PC-9 (cell line): ENCODE data around the gene THADA.

ENCODE experiments used
- EZH2 ChIP-seq: fragments of 200-600 bp; sonication (generic); IDR thresholded peaks from 2 replicates; pipeline ENCODE4 v1.8.0; 2017; ENCODE audit warnings: antibody characterized with exemption, low read depth
- TF ChIP-seq, protein P1 (sequence below): fragments of 200-600 bp; sonication (generic); conservative IDR thresholded peaks from 2 replicates; pipeline ENCODE4 v1.6.1; 2017; ENCODE audit warnings: mixed run types, antibody characterized with exemption, mild to moderate bottlenecking, moderate library complexity

DNA sequence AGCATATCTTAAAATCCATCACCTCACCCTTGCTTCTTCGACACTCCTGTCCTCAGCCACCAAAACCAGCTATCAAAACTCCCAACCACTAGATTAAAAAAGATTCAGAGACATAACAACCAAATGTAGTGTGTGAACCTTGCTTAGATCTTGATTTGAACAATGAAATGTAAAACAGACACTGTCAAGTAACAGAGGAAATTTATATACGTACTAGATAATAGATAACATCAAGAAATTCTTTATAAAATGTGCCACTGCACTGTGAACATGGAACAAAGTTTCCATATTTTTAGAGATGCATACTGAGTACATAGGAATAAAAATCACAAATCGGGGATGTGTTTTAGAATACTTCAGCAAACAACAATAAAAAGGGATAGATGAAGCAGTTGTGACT is 86.0 kb downstream of the THADA start:
- TF ChIP-seq, protein P1, sequence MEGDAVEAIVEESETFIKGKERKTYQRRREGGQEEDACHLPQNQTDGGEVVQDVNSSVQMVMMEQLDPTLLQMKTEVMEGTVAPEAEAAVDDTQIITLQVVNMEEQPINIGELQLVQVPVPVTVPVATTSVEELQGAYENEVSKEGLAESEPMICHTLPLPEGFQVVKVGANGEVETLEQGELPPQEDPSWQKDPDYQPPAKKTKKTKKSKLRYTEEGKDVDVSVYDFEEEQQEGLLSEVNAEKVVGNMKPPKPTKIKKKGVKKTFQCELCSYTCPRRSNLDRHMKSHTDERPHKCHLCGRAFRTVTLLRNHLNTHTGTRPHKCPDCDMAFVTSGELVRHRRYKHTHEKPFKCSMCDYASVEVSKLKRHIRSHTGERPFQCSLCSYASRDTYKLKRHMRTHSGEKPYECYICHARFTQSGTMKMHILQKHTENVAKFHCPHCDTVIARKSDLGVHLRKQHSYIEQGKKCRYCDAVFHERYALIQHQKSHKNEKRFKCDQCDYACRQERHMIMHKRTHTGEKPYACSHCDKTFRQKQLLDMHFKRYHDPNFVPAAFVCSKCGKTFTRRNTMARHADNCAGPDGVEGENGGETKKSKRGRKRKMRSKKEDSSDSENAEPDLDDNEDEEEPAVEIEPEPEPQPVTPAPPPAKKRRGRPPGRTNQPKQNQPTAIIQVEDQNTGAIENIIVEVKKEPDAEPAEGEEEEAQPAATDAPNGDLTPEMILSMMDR: no peak
- TF ChIP-seq EZH2: no peak
